H9 (cell line): ENCODE measurements around the gene TENM4. TPM values are rescaled to one million over a fixed set of nuclear protein-coding genes. Genes with fewer than 3 reads are reported as not detected.

ENCODE experiments used
- DNase-seq: peaks from one replicate; pipeline ENCODE4 v3.0.0-alpha.2; 2017
- H2AFZ ChIP-seq: one replicate; pipeline ENCODE4 v1.6.1; 2013; ENCODE audit warnings: mild to moderate bottlenecking, low read length, control low read depth, moderate library complexity
- H2AK5ac ChIP-seq: 2 replicates; pipeline ENCODE4 v1.6.1; 2013; ENCODE audit warnings: low read length, control low read depth, mixed read lengths; ENCODE audit not compliant: insufficient read length
- H2BK120ac ChIP-seq: one replicate; pipeline ENCODE4 v1.6.1; 2013; ENCODE audit warnings: low read depth, mild to moderate bottlenecking, low read length, control low read depth, inconsistent platforms; ENCODE audit not compliant: poor library complexity, severe bottlenecking
- H2BK12ac ChIP-seq: 2 replicates; pipeline ENCODE4 v1.6.1; 2013; ENCODE audit warnings: low read length, control low read depth, mixed read lengths, low read depth; ENCODE audit not compliant: insufficient read length
- H2BK15ac ChIP-seq: 2 replicates; pipeline ENCODE4 v1.6.1; 2013; ENCODE audit warnings: low read depth, low read length, control low read depth
- H2BK20ac ChIP-seq: one replicate; pipeline ENCODE4 v1.6.1; 2013; ENCODE audit warnings: low read depth, mild to moderate bottlenecking, low read length, control low read depth, inconsistent platforms; ENCODE audit not compliant: poor library complexity, severe bottlenecking
- H2BK5ac ChIP-seq: 2 replicates; pipeline ENCODE4 v1.6.1; 2013; ENCODE audit warnings: low read length, control low read depth, mixed read lengths; ENCODE audit not compliant: insufficient read length
- H3K14ac ChIP-seq: 2 replicates; pipeline ENCODE4 v1.6.1; 2013; ENCODE audit warnings: low read length, control low read depth; ENCODE audit not compliant: insufficient read depth
- H3K18ac ChIP-seq: 2 replicates; pipeline ENCODE4 v1.6.1; 2013; ENCODE audit warnings: low read depth, mild to moderate bottlenecking, mixed read lengths, low read length, control low read depth; ENCODE audit not compliant: insufficient read length
- H3K23ac ChIP-seq: 2 replicates; pipeline ENCODE4 v1.6.1; 2013; ENCODE audit warnings: low read length, control low read depth, mixed read lengths, low read depth; ENCODE audit not compliant: insufficient read length
- H3K23me2 ChIP-seq: 2 replicates; pipeline ENCODE4 v1.6.1; 2013; ENCODE audit warnings: low read depth, mild to moderate bottlenecking, mixed read lengths, low read length, control low read depth; ENCODE audit not compliant: insufficient read length, poor library complexity, severe bottlenecking
- H3K27ac ChIP-seq: 2 replicates; pipeline ENCODE4 v1.5.1; 2013; ENCODE audit warnings: low read length, control low read depth, mixed read lengths, low read depth; ENCODE audit not compliant: insufficient read length
- H3K27me3 ChIP-seq: 2 replicates; pipeline ENCODE4 v1.6.1; 2013; ENCODE audit warnings: low read length, control low read depth, inconsistent platforms; ENCODE audit not compliant: insufficient read depth
- H3K4ac ChIP-seq: 2 replicates; pipeline ENCODE4 v1.6.1; 2013; ENCODE audit warnings: low read depth, mild to moderate bottlenecking, control low read depth, inconsistent platforms, low read length, moderate library complexity
- H3K4me1 ChIP-seq: 2 replicates; pipeline ENCODE4 v1.6.1; 2013; ENCODE audit warnings: low read length, control low read depth, inconsistent platforms; ENCODE audit not compliant: insufficient read depth
- H3K4me2 ChIP-seq: 2 replicates; pipeline ENCODE4 v1.6.1; 2013; ENCODE audit warnings: low read length, control low read depth, mixed read lengths; ENCODE audit not compliant: insufficient read length, insufficient read depth
- H3K56ac ChIP-seq: 2 replicates; pipeline ENCODE4 v1.6.1; 2013; ENCODE audit warnings: low read depth, mild to moderate bottlenecking, mixed read lengths, low read length, control low read depth; ENCODE audit not compliant: insufficient read length
- H3K79me1 ChIP-seq: 2 replicates; pipeline ENCODE4 v1.6.1; 2013; ENCODE audit warnings: low read depth, mild to moderate bottlenecking, moderate library complexity, low read length, control low read depth, inconsistent platforms; ENCODE audit not compliant: insufficient read depth, poor library complexity, severe bottlenecking
- H3K79me2 ChIP-seq: 2 replicates; pipeline ENCODE4 v1.6.1; 2013; ENCODE audit warnings: low read length, control low read depth, inconsistent platforms; ENCODE audit not compliant: insufficient read depth
- H3K9ac ChIP-seq: 2 replicates; pipeline ENCODE4 v1.6.1; 2013; ENCODE audit warnings: low read length, control low read depth, mixed read lengths; ENCODE audit not compliant: insufficient read length; ENCODE audit errors: extremely low read depth
- H3K9me3 ChIP-seq: one replicate; pipeline ENCODE4 v1.6.1; 2013; ENCODE audit warnings: low read depth, low read length, inconsistent platforms; ENCODE audit not compliant: control insufficient read depth
- H3T11ph ChIP-seq: one replicate; pipeline ENCODE4 v1.6.1; 2013; ENCODE audit warnings: mild to moderate bottlenecking, low read length, control low read depth, inconsistent platforms
- H4K20me1 ChIP-seq: one replicate; pipeline ENCODE4 v1.6.1; 2013; ENCODE audit not compliant: control insufficient read depth, insufficient read length, insufficient read depth
- H4K5ac ChIP-seq: 2 replicates; pipeline ENCODE4 v1.6.1; 2013; ENCODE audit warnings: low read depth, mild to moderate bottlenecking, mixed read lengths, low read length, control low read depth; ENCODE audit not compliant: insufficient read length
- H4K8ac ChIP-seq: replicated peaks from 2 replicates; pipeline ENCODE4 v1.6.1; 2013; ENCODE audit warnings: low read length, control low read depth, mixed read lengths, low read depth; ENCODE audit not compliant: insufficient read length
- H4K91ac ChIP-seq: 2 replicates; pipeline ENCODE4 v1.6.1; 2013; ENCODE audit warnings: low read depth, mild to moderate bottlenecking, moderate library complexity, mixed read lengths, low read length, control low read depth; ENCODE audit not compliant: insufficient read length
- H3K27ac Mint-ChIP-seq, 3 experiments: 2 replicates in 2 of 3; 3 replicates in 1 of 3; pipeline ENCODE4 v1.8.0; 2020 to 2021; ENCODE audit warnings: mixed read lengths in 3 of 3, mild to moderate bottlenecking in 1 of 3, moderate library complexity in 1 of 3
- H3K27me3 Mint-ChIP-seq: 2 replicates; pipeline ENCODE4 v1.8.0; 2021; ENCODE audit warnings: low read depth, mild to moderate bottlenecking, moderate library complexity, mixed read lengths
- H3K36me3 Mint-ChIP-seq, 3 experiments: 2 replicates in 2 of 3; 3 replicates in 1 of 3; pipeline ENCODE4 v1.8.0; 2020 to 2021; ENCODE audit warnings: low read depth in 3 of 3, mixed read lengths in 3 of 3; ENCODE audit not compliant: insufficient read depth in 1 of 3
- H3K4me1 Mint-ChIP-seq, 2 experiments: 2 replicates each; pipeline ENCODE4 v1.8.0; 2020; ENCODE audit warnings: mixed read lengths in 2 of 2
- H3K4me3 Mint-ChIP-seq, 2 experiments: 2 replicates in 1 of 2; 3 replicates in 1 of 2; pipeline ENCODE4 v1.8.0; 2020 to 2021; ENCODE audit warnings: mild to moderate bottlenecking in 2 of 2, mixed read lengths in 2 of 2, moderate library complexity in 1 of 2
- H3K9me3 Mint-ChIP-seq, 2 experiments: 2 replicates in 1 of 2; 3 replicates in 1 of 2; pipeline ENCODE4 v1.8.0; 2020; ENCODE audit warnings: mild to moderate bottlenecking in 2 of 2, mixed read lengths in 2 of 2, moderate library complexity in 1 of 2
- WGBS: extraction: QIAGEN DNeasy Blood & Tissue Kit; methylation state at CpG from one replicate; pipeline ENCODE4 v1.1.7; 2013; ENCODE audit warnings: missing lambda C conversion rate, low lambda C conversion rate, mixed read lengths; ENCODE audit not compliant: insufficient read length; ENCODE audit errors: extremely low coverage; 5-methylcytosine and 5-hydroxymethylcytosine counted together
- total RNA-seq: library from RNA; stranded (reverse); gene quantifications from 2 replicates; pipeline ENCODE4 v1.2.1, GENCODE V29; 2021
- TF ChIP-seq, protein P1 (sequence below): fragments of 200-600 bp; sonication (generic); conservative IDR thresholded peaks from 3 replicates; pipeline ENCODE4 v1.8.0; 2021; ENCODE audit warnings: antibody characterized with exemption, mild to moderate bottlenecking

TENM4 gene
- total RNA-seq, 1 experiment from 2014 or later: 4.6 TPM

DNA sequence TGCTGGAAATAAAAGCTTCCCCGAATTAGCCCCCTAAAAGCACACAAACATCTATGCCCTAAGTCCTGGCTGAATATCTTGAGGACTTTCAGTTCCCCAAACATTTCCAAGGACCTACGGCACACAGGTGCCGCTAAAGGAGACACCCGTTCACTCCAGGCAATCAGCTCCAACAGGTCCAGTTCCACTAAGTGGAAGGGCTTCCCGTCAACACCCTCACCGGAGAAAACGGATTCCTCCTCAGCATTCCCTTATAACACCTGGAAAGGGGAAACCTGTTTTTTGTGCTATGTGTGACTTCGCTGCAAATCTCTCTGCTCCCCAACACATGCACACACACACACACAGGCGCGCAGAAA lies 3.9 kb downstream of the TENM4 start:
- Histone ChIP-seq H3K4me2 (peak overlapping the region; percentile 82), H3K4ac (no peak overlapping the region), H2BK20ac (no peak overlapping the region), H3K4me1 (peaks cover 10% of the 10 kb centered on the region; the same call in 1 of the 2 replicates), H2BK12ac (no peak overlapping the region), H3K79me1 (no peaks in the 10 kb centered on the region), H3K27ac (no peak overlapping the region), H2AK5ac (no peak overlapping the region), H4K91ac (no peak overlapping the region), H2BK15ac (no peak overlapping the region), H3K56ac (no peak overlapping the region), H3K23ac (no peak overlapping the region), H3T11ph (no peak overlapping the region), H3K23me2 (peaks cover 34% of the 10 kb centered on the region), H4K8ac (no peak overlapping the region), H3K79me2 (no peaks in the 10 kb centered on the region), H2BK120ac (no peak overlapping the region), H3K9me3 (no peaks in the 10 kb centered on the region), H2AFZ (no peak overlapping the region), H3K9ac (no peak overlapping the region), H3K14ac (no peak overlapping the region), H3K27me3 (peaks cover 46% of the 10 kb centered on the region), H2BK5ac (no peak overlapping the region), H4K20me1 (no peaks in the 10 kb centered on the region), H3K18ac (no peak overlapping the region), H4K5ac (no peak overlapping the region)
- Mint-ChIP-seq H3K27me3 (peaks cover 88% of the 10 kb centered on the region), H3K4me3 (peak overlapping the region; percentile 72 to 92), H3K4me1 (peaks cover 55 to 58% of the 10 kb centered on the region in 2 experiments), H3K27ac (peak overlapping the region in 1 of 3 experiments; percentile 92; a peak in 2 of 7 replicates), H3K36me3 (no peaks in the 10 kb centered on the region; a peak in 1 of 7 replicates), H3K9me3 (no peaks in the 10 kb centered on the region; a peak in 1 of 5 replicates)
- TF ChIP-seq, protein P1, sequence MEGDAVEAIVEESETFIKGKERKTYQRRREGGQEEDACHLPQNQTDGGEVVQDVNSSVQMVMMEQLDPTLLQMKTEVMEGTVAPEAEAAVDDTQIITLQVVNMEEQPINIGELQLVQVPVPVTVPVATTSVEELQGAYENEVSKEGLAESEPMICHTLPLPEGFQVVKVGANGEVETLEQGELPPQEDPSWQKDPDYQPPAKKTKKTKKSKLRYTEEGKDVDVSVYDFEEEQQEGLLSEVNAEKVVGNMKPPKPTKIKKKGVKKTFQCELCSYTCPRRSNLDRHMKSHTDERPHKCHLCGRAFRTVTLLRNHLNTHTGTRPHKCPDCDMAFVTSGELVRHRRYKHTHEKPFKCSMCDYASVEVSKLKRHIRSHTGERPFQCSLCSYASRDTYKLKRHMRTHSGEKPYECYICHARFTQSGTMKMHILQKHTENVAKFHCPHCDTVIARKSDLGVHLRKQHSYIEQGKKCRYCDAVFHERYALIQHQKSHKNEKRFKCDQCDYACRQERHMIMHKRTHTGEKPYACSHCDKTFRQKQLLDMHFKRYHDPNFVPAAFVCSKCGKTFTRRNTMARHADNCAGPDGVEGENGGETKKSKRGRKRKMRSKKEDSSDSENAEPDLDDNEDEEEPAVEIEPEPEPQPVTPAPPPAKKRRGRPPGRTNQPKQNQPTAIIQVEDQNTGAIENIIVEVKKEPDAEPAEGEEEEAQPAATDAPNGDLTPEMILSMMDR: no peak
- peak; percentile 35 for DNase-seq
- WGBS: no CpG with 5 or more reads among the region's 10 CpGs
